Tibial nerve (tissue), 3 donors: Measurements from ENCODE around the gene SUSD4.

Experiments
- POLR2A ChIP-seq, 2 donors: fragments of 450-650 bp; IDR thresholded peaks; one replicate each; pipeline ENCODE4 v1.6.1; 2017; ENCODE audit warnings: antibody characterized with exemption in 2 of 2, mild to moderate bottlenecking in 2 of 2, moderate library complexity in 2 of 2
- TF ChIP-seq, protein P1 (sequence below), 5 experiments: fragments of 200-600 bp in 3 of 5; fragments of 450-650 bp in 2 of 5; sonication (generic) in 3 of 5; IDR thresholded peaks; one replicate each; pipeline ENCODE4 v1.5.1; 2016 to 2019; ENCODE audit warnings: antibody characterized with exemption in 5 of 5, mild to moderate bottlenecking in 3 of 5, moderate library complexity in 2 of 5

DNA sequence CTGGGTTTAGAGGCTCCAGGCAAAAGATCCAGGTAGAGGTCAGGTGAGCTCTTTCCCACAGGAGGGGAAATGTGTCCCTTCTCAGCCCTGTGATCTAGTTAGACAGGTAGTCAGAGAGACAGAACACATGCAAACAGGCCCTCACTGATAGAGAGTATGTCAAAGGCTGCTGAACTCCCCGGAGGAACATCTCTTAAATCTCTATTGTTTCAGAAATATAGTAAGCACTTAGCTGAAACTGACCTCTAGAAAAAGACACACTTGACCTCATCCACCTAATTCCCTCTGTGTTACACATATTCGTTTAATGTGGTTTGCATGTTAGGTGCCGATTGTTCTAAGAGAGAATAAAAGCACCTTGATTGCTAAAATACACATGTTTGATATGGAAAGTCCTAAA is 23.3 kb downstream of the SUSD4 start:
- TF ChIP-seq, protein P1, sequence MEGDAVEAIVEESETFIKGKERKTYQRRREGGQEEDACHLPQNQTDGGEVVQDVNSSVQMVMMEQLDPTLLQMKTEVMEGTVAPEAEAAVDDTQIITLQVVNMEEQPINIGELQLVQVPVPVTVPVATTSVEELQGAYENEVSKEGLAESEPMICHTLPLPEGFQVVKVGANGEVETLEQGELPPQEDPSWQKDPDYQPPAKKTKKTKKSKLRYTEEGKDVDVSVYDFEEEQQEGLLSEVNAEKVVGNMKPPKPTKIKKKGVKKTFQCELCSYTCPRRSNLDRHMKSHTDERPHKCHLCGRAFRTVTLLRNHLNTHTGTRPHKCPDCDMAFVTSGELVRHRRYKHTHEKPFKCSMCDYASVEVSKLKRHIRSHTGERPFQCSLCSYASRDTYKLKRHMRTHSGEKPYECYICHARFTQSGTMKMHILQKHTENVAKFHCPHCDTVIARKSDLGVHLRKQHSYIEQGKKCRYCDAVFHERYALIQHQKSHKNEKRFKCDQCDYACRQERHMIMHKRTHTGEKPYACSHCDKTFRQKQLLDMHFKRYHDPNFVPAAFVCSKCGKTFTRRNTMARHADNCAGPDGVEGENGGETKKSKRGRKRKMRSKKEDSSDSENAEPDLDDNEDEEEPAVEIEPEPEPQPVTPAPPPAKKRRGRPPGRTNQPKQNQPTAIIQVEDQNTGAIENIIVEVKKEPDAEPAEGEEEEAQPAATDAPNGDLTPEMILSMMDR (IDR thresholded peaks at IDR 0.05): no peak
- TF ChIP-seq POLR2A (IDR thresholded peaks at IDR 0.05): no peak
